HTERT RPE-1 (cell line): Measurements from ENCODE around the gene NUPR1.
"Not testable (repeated sequence)": the region's sequence is repeated elsewhere in the genome, so short reads cannot be mapped to it uniquely, and the experiment has no call there.

Experiments
- in situ Hi-C: fragments of 300-500 bp; cut with MboI; formaldehyde crosslinking; loops from 4 replicates; pipeline ENCODE4 v1.14.3; 2020; ENCODE audit warnings: low sequenced_read_pairs

Gene NUPR1

DNA sequence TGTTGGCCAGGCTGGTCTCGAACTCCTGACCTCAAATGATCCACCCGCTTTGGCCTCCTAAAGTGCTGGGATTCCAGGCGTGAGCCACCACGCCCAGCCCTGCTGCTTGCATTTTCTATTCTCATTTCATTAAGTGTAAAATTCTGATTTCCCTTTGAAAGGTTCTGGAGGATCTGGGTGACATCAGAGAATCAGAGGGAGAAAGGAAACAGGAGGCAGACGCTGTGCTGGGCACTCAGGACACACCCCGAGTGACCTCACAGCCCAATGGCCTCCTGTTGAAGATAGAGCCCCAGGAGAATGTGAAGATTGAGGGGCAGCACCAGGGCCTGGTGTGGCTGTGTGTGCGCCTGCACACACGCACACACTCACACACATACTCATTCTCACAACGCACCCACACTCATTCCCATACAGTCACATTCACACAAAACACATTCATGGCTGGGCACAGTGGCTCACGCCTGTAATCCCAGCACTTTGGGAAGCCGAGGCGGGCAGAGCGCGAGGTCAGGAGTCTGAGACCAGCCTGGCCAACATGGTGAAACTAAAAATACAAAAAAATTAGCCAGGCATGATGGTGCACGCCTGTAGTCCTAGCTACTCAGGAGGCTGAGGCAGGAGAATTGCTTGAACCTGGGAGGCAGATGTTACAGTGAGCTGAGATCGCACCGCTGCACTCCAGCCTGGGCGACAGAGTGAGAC, 38.1 kb downstream of the NUPR1 start:
- in situ Hi-C loops: not testable (repeated sequence)

- in situ Hi-C loops: no loop called here
These were observed 38.9 kb downstream of the NUPR1 start for GRCh38 chr16:28499854-28500253.

- in situ Hi-C loops: no loop called here
These were observed 40.0 kb downstream of the NUPR1 start for GRCh38 chr16:28498666-28499381.

DNA sequence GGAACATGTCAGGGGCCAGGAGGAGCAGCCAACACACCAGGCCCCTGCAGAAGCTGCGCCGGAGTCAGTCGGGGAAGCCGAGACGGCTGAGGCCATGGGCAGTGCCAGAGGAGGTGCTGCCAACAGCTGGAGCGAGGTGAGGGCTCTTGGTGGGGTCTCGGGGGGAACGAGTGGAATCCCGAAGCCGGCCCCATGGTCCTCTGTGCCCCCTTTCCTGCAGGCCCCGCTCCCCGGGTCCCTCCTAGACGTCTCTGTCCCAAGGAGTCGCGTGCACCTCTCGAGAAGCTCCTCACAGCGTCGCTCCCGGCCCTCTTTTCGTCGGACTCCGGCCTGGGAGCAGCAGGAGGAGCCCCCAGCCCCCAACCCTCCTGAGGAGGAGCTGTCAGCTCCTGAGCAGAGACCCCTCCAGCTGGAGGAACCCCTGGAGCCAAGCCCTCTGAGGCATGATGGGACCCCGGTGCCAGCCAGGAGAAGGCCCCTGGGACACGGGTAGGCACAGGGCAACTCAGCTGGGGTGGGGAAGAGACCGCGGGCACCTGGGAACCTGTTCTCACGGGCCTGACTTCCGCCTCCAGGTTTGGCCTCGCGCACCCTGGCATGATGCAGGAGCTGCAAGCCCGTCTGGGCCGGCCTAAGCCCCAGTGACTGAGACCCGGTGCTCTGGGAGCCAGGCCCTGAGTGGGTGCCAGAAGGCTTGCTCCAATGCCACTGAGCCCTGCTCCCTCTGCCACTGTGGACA, 40.7 kb downstream of the NUPR1 start:
- in situ Hi-C loops: no loop called here

GRCh38 chr16:28497386-28497785, 41.4 kb downstream of the NUPR1 start:
- in situ Hi-C loops: no loop called here

GRCh38 chr16:28496844-28497243, 41.9 kb downstream of the NUPR1 start:
- in situ Hi-C loops: no loop called here

DNA sequence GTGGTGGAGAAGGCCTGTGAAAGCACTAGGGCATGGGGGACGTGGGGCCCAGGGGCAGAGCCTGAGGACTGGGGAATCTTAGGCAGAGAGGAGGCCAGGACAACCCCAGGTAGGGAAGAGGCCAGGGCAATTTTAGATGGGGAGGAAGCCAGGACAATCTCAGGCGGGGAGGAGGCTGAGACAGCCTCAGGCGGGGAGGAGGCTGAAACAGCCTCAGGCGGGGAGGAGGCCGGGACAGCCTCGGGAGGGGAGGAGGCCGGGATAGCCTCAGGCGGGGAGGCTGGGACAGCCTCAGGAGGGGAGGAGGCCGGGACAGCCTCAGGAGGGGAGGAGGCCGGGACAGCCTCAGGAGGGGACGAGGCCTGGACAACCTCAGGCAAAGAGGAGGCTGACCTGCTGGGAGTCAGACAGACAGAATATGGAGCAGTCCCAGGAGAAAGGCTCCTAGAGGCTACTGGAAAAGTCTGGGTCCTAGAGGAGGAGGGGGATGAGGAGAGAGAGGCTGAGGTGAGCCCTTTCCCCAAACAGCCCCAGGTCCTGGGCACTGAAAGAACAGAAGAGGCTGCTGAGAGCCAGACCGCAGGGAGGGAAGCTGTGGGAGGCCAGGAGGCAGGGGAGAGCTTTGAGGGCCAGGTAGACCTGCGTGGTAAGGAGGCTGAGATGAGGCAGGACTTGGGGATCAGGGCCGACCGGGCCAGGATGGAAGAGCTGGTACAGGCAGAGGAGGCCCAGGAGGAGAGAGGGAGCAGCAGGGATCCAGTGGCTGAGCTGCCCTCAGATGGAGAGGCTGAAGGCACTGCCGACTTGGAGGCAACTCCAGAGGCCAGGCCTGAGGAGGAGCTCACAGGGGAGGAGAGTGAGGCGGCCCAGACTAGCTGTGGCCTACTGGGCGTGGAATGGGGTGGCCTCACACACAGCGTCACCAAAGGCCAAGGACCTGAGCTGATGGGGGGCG, 42.7 kb downstream of the NUPR1 start:
- in situ Hi-C loops: no loop called here

- in situ Hi-C loops: no loop called here
These were observed 43.5 kb downstream of the NUPR1 start for GRCh38 chr16:28495098-28495793.

GRCh38 chr16:28494121-28494851, 44.5 kb downstream of the NUPR1 start, which contains the start of gene APOBR:
APOBR (plus strand) TSS chr16:28494643; CDS start chr16:28494682, 39 bp downstream.
- in situ Hi-C loops: no loop called here

DNA sequence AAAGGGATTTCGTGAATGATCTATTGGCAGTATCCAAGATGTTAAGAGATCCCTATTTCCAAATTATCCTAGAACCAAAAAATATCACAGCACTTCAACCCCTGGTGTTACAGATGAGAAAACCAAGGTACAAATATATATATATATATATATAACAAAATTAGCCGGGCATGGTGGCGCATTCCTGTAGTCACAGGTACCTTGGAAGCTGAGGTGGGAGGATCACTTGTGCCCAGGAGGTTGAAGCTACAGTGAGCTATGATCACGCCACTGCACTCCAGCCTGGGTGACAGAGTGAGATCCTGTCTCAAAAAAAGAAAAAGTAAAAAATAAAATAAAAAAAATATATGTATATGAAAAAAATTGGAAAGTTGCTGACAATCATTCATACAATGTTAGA, 46.3 kb downstream of the NUPR1 start:
- in situ Hi-C loops: no loop called here

DNA sequence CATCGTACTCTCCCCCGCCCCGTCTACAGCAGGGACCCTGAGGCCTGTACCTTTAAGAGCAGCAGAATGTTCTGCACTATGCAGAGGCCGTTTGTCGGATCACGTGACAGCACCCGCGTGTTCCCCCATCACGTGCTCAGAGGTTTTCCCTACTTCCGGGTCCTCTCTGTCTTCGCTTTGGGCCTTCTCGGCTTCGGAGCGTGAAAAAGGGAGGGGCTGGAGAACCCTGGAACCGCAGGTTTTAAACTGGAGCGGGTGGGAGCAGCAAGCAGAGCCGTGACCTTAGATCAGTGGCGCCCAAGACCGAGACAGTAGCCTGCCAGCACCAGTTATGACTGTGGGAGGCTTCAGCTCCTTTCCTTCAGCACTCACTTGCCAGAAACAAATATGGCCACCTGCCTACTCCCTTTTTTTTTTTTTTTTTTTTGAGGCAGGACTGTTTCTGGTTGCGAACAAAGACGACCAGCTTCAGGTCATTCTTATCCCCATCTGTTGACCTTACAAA, 46.8 kb downstream of the NUPR1 start, which contains the start of gene CLN3:
Gene CLN3, minus strand, starts transcription at position 105 of the 505 bp plus-strand sequence. CDS start 315 bp downstream, outside the sequence.
- in situ Hi-C loops: no loop called here

DNA sequence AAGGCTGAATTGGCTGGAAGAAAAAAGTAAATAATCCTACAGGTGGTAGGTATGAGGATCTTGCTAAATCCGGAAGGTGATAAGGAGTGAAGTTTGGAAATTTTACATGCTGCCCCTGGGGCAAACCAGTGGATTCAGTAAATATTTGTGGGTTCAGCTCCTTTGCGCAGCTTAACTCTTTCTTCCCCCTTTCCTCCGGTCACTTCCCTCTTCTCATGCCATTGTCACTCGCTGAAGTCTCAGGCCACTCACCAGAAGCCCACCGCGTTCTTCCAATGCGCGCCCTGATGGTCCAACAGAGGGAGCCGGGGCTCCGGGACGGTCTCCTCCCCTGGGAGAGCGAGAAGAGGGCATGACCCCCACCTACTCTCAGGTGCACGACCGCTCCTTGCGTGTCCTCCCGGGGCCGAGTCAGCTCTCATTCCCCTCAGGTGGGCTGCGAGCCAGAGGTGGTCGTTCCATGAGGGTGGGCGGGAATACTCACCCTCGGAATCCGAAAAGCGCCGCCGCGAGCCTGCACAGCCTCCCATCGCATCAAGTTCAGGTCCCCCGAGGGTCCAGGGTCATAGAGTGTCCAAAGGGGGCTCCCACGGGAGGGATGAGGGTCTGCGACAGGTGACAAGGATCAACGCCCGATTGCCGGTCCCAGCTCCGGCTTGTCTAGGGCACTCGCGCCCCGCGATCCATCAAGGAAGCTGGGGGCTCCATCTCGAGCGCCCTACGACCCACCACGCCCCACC, 47.4 kb downstream of the NUPR1 start:
- in situ Hi-C loops: no loop called here

GRCh38 chr16:28486266-28486665, 52.5 kb downstream of the NUPR1 start:
- in situ Hi-C loops: no loop called here

DNA sequence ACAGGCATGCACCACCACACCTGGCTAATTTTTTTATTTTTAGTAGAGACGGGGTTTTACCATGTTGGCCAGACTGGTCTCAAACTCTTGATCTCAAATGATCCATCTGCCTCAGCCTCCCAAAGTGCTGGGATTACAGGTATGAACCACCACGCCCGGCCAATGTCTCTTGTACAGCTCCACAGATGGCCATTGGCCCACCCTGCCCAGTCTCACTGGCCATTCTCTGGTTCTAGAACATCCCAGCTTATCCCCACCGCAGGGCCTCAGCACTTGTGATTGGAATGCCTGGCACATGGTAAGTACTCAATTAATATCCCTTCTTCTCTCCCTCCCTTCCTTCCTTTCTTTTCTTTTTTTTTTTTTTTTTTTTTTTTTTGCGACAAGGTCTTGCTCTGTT, 55.4 kb downstream of the NUPR1 start:
- in situ Hi-C loops: not testable (repeated sequence)
